GM19239 (cell line): Measurements from ENCODE around the gene STRBP.

Source experiments
- DNase-seq: peaks from one replicate; pipeline ENCODE4 v3.0.0; 2011; ENCODE audit warnings: low spot score; ENCODE audit not compliant: insufficient read length
- FAIRE-seq: peaks from 2 replicates; lab custom pipeline; 2011; peaks lifted over from hg19 to GRCh38; lab: Jason Lieb, UNC

Gene STRBP

DNA sequence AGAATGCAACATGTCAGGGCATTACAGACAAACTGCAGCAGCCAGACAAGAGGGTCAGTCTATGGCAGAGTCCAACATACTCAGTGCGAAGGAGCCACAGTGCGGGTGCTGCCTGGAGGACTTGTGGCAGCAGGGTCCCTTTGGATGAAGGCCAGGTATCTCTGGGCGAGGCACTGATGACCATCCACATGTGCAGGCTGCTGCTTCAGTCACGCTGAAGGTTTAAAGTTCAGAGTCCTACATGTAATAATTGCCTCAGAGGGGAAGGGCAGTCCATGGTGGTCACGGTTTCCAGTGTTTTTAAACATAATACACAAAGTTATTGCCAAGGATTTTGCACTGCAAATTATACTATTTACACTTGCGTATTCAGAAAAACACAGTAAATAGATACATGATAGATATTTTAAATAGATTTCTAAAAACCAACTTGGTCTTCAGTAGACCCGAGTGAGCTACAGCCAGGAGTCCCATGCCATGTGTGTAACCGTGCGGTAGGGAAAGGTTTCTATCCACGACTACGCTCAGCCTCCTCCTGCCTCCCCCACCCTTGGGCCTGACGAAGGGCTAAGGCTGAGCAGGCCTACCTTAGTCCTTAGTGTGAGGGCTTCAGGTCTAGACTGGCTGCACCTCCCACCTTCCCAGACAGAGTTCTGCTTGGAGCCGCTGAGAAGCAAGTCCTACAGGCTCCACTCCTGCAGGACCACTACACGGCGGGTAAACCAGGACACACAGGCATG, 158.7 kb downstream of the STRBP start:
- no peak for DNase-seq
- no peak for FAIRE-seq

DNA sequence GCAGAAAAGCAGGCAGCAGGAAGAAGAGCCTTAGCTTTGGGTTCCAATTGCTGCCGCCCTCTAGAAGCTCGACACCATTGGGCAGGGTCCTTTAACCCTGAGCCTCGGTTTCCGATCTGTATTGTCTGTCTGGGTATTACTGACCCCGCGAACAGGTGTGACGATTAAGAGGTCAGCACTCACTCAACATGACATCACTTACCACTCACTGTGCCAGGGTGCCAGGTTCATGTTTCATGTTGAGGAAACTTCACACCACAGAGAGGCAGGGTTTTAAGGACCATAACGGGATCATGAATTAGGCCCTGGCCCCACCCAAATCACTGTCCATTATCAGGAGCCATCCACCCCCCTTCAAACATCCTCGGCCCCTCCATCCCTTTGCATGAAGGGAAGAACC, 159.4 kb downstream of the STRBP start:
- DNase-seq (no peak), FAIRE-seq (no peak)

DNA sequence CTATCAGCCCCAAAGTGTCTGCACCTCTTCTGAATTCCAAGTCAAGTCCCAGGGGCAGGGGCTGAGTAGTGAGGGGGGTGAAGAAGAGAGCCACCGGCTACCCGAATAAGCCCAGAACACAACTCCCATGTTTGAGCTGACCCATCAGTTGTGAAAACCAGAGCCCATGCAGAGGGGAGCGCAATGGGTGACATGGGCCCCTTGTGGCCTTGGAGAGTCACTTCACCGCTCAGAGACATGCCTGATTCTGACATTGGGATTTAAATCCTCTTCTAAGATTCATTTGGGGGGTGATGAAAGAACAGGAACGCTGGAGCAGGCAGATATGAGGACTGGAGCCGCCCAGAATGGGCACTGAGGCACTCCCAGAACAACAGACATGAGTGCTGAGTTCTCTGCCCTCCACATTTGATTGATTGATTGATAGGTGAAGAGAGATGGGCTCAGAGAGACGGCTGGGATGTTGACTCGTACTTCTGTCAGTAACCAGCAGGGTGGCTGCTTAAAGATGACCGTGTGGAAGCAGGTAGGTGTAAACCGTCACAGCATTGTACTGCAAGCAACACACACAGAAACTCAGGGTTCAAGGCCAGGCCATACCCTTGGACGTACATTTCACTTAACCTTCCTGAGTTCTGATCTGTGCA, 160.6 kb downstream of the STRBP start:
- FAIRE-seq (no peak), DNase-seq (no peak)

DNA sequence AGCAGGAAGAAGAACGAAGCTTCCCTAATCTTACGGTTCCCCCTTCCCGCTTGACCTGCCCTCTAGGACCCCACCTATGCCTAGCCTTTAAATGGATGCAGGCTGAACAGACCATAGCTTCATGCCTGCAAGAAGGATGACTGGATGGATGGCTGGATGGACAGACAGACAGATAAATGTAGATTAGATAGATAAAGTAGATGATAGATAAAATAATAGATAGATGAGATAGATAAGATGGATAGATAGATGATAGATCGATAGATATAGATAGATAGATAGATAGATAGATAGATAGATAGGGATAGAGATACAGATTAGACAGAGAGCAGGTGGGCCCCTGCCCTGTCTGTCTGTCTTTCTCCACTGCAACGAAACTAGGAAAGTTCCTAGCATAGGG, 162.9 kb downstream of the STRBP start:
- no peak for DNase-seq
- FAIRE-seq, result no peak

DNA sequence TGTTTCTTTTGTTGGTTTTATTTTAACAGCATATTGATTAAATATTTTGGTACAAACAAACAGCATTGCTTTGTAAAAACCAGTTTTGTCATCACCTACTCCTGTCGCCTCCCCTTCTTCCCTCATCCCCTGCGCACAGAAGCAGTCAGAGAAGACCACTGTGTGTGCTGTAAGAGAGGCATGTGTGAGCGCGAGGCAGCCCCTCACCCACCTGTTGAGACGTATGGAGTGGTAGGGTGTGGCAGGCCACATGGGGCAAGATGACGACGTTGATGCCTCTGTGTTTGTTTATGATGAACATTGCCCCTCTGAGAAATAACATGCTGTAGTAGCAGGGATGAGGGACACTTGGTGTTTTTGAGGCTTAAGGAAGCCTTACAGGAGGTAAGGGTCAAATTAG, 163.6 kb downstream of the STRBP start:
- DNase-seq (no peak), FAIRE-seq (no peak)

DNA sequence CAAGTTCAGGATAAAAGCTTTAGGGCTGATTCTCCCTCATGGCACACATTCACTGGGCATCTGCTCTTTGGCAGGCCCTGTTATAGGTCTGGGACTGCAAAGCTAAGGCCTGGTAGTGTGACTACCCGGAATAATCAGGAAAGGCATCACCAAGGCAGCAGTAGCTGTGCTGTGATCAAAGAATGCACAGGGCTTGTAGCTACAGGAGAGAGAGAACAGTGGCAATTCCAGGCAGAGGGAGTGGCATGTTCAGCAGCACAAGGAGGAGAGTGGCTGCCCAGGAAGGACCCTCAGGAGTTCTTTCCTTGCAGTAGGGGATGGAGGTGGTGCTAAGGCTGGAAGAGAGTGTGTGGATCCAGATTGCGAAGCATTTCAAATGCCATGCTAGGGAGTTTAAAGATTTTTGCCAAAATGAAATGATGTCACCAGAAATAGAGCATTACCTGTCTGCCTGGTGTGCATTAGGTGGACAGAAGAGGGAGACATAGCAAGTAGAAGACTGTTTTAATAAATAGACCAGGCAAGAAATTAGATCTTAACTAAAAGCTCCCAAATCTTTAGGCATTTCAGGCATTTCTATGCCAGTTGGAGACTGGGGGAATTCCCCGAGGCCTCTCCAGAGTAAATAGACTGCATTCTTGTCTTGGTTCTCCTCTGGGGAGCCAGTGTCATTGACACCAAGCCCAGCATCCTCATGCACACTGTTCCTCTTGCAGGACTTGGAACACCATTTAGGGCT, 165.8 kb downstream of the STRBP start:
- no peak for FAIRE-seq

DNA sequence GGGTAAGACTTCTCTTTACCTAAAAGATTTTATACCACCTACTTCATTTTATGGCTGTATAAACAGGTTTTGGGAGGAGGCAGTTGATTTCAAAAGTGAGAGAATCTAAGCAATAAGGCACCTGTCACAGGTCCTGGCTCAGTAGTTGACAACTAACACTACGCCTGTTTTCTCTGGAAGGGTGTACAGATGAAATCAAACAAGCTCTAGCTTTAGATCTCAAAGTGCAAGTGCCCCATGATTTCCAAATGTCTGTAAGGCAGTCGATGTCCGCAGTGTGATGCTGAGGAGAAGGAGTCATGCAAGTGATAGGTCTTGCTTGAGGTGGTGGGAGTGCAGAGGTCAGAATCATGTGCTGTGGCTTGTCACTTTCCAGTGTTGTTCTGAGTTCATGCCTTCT, 168.8 kb downstream of the STRBP start:
- no peak for FAIRE-seq
- no peak for DNase-seq

More for the DNA sequence above, 165.8 kb downstream of the STRBP start:
- no peak for DNase-seq

DNA sequence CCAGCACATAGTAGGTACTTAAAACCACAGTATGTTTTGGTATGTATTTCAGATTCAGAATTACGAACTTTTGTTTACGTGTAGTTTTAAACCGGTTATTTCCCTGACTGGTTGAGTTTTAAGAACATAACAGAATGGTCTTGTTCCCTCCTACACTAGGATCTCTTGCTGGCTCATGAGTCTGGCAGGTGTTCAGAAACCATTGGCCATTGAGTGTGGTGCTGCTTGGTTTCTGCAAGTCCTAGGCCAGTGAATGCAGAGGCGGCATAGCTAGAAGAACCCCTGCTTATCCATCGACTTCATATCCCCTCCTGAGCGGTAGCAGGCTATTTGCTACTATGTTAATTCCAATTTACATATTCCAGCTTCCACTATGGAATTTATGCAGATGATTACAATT, 169.3 kb downstream of the STRBP start:
- no peak for FAIRE-seq

DNA sequence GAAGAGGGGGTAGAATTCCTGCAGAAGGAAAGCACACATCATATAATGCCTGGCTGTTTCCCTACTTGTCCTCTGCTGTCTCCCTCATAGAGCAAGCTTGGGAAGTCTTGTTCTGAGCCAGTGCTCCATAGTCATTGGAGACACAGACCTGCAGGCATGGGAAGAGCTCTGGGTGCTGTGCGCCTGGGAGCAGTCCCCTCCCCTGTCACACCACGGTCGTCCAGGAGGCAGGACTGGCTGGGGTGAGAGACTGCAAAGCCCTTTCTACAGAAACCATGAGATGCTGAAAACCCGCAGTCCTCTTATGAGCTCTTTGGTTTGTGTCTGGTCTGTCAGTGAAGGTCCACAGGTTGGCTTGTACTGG, 170.3 kb downstream of the STRBP start:
- FAIRE-seq (no peak), DNase-seq (no peak)

More for the DNA sequence above, 169.3 kb downstream of the STRBP start:
- no peak for DNase-seq

DNA sequence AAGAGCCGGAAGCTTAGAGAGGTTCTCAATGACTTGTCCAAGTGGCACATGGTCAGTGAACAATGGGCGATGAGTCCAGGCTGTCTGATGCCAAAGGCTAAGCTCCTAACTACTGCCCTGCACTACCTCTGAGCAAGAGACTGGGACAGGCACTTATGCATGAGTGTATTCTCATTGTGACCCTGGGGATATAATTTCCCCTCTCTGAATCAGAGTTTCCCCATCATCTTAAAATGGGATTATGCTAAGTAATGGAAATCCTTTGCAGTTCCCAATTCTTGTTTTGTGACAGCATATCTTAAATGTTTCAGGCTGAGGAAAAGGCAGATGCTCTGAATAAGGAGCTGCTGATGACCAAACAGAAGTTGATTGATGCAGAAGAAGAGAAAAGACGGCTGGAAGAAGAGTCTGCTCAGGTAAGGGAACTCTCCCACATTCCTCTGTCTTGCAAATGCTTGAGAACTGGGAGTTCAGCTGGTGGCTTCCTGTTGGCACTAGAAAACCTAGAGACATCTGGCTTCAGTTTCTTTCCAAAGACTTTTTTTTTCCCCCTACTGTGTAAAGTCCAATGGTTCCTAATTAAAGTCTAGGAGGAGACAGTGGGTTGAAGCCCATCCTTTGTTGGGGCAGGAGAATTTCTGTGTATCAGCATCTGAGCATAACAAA, 170.8 kb downstream of the STRBP start:
- no peak for DNase-seq
- FAIRE-seq, result no peak

DNA sequence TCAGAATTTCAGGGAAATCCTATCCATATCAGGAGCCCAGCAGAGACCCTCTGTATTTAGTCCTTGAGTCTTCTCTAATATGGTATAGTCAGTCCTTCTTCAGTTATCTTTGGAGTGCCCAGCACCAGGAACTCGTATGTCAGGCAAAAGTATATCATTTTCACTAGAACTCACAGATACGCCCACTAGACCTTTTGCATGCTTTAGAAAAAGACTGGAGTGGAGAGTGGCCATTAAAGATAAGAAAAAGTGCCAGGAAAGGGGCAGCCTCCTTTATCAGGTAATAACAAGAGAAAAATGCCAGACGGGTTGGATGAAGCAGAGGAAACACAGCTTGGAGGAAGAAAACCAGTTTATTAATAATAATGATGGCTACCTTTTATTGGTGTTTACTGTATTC, 171.4 kb downstream of the STRBP start:
- no peak for DNase-seq
- no peak for FAIRE-seq

DNA sequence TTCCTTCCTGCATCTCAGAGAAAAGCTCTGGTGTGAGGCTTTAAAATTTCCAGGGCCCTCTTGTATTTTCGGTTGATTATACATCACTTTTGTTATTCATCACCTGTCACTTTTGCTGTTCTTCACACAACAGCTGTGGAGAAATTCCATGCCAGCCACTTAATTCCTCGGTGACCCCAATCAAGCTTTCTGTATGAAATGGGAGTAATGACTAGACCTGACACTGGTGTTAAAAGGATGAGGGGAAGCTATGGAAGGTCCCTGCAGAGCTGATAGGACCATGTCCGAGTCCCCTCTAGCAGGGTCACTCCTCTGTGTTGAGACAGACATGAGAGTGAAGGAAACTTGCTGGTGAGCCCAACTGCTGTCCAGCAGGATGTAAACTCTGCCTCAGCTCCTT, 175.2 kb downstream of the STRBP start:
- no peak for FAIRE-seq
- DNase-seq, result no peak

DNA sequence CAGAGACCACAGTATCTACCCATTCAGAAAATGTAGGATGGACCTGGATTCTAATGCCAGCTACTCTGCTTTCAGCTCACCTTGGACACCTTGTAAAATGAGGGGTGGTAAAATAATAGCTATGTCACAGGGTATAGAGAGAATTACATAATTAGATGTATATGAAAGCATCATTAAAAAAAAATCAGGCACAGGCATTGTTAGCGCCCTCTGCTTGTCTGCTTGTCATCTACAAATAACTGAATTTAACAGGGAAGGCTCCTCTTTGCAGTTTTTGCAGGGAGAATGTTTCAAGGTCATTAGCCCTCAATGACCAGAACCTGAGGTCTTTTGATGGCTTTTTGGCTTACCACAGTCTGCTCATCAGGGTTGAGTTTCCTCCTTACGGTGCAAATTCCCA, 176.9 kb downstream of the STRBP start:
- FAIRE-seq (no peak), DNase-seq (no peak)

DNA sequence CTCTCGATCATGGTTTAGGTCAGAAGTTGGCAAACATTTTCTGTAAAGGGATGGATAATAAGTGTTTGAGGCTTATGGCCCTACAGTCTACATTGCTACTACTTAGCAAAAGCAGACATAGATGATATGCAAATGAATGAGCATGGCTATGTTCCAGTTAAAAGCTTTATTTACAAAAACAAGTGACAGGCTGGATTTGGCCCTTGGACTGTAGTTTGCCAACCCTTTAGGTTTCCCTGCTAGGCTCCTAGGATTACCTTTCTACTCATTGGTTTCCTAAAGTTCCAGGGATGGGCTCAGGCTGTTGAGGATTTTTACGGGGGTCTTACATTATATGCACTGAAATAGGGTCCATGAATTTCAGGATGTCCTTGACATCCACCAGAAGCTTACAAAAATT, 177.4 kb downstream of the STRBP start:
- FAIRE-seq (peak; percentile 14), DNase-seq (no peak)

DNA sequence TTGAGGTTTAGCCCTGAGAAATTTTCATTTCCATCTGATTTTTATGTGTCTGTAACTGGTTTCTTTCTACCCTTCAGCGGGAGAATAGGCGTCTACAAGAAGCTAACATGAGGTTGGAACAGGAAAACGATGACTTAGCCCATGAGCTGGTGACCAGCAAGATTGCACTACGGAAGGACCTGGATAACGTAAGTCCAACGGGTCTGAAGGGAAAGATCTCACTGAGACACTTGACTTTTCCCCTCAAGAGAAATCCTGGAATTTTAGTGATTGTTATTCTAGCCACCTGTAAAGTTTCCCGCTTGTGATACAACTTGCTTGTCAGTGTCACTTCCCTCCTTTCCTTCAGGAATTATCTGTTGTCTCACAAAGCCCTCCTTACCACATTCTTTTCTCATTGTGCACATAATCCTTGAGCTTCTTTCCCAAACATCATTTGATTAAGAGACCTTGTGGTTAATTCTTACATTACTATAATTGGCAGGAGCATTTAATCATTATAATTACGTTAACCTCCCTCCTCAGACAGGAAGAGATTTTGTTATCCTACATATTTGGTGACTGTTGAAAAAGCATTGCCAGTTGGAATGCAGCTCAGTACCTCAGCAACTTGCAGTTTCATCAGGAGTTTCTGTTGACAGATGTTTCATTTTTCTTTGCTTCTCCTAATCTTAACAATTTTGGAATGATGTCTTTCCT, 178.0 kb downstream of the STRBP start:
- FAIRE-seq (no peak), DNase-seq (no peak)

DNA sequence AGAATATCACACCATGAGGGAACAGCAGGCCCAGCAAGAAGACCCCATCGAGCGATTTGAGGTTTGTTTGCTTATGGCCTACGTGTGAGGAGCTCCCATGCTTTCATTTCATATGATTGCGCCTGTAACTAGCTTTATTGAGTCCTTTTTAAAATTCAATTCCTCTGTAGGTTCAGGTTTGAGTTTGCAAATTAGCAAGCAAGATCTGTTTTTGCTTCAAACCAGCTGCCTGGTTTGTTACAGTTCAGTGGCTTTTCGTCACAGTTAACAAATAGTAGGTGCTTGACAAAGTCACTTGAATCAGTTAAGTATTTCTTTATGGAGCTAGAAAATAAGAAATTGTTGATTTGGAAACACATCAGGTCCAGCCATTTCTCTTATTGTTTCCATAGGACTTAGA, 178.6 kb downstream of the STRBP start:
- FAIRE-seq (no peak), DNase-seq (no peak)

DNA sequence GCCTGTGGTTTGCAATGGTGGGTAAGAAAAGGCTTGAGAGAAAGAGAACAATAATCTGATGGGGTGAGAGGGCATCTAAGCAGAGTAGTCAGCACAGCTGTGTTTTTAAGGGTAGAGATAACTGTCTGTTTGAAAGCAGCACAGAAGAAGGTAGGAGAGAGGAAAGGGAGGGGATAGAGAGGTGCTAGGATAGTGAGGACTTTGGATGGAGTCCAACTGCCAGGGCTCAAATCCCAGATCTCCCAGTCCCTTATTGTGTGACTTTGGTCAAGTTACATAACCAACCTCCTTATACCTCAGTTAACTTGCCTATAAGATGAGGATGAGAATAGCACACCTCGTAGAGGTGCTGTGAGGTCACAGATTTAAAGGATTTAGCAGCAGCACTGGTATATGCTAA, 179.3 kb downstream of the STRBP start:
- DNase-seq, result no peak
- FAIRE-seq, result no peak

DNA sequence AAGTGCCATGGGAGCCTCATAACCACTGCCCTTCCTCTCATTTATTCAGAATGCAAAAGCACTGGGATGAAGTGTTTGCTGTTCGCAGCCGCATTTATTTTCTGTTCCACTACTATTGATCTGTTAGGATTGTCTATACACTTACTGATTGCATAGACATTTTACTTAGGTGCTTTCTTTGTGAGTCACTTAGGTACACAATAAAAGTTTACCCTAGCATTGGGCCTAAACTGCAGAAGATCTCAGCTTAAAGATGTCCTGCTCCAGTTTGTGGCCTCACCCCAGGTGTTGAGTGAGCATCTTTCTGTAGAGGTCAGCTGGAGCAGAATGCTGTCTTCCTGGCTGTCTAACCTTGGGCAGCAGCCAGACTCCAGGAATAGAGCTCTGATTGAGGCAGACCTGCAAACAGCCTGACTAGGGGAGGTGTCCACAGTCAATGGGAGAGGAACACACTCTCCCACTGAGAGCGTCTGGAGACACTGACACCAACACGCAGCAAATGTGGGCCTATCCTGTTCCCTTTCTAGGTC, 181.0 kb downstream of the STRBP start:
- DNase-seq (no peak), FAIRE-seq (no peak)

DNA sequence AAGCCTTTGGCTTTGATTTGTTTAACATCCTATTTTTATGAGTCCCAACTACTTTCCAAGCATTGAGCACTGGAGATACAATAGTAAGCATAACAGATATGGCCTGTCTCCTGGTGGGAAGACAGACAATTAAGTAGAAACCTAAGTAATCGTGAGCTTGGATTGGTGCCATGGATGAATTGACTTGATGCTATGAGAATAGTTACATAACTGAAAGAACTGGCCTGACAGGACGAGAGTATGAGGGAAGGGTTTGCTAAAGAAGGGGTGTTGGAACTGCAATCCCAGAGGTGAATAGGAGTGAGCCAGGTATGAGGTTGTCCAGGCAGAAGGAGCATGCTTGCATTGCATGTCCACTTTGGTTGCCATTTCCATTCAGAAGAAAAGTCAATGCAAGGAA, 182.5 kb downstream of the STRBP start:
- DNase-seq (no peak), FAIRE-seq (no peak)

DNA sequence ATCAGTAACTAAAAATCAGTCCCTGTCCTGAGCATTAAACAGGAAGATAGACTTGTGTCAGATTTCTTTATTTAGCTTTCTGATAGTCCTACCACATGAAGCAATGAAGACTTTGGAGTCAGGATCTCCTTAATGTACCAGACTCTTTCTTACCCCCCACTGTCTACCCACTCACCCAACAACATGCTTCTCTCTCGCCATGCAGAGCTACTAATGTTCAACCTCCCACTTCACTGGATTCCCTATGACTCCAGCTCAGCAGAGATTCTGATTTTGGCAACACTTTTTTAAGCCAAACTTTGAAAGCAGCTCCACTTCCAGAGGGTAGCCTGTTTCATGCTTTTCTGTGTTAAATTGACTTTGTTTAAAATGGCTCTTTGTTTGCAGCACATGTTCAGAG, 184.1 kb downstream of the STRBP start:
- DNase-seq, result no peak
- FAIRE-seq, result peak; percentile 21
